ENCODE results near the gene ATP6V0C.
"Not testable (repeated sequence)": the region's sequence is repeated elsewhere in the genome, so short reads cannot be mapped to it uniquely, and the experiment has no call there.

DNA sequence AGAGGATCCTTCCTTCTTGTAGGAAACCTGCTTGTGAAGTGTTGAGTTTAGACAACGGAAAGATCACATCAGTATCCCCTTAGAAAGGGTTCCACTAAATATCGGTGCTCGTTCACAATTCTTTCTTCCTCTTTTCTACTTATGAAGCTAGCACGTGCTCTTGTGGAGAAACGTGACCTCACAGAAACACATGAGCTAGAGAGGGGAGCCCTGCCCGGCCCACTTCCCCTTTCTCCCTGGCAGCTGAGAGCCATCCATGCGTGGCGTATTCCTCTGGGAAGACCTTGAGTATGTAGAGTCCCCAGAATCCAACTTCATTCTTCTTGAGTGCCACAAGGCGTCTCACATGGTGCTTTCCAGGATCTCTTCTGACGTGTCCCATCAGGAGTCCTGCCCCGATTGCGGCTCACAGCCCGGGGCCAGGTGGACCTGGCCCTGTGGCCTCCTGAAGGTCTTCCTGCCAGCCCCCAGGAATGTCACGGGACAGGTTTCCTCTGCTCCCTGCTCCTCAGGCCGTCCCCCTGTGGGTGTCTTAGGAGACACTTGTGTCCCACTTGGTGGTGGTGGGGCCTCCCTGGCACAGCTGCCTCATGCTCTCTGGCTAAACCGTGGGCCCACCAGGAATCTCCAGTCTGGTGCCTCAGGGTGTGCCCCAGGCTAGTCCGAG lies 46.5 kb downstream of the ATP6V0C start:
- TF ChIP-seq, protein P1, sequence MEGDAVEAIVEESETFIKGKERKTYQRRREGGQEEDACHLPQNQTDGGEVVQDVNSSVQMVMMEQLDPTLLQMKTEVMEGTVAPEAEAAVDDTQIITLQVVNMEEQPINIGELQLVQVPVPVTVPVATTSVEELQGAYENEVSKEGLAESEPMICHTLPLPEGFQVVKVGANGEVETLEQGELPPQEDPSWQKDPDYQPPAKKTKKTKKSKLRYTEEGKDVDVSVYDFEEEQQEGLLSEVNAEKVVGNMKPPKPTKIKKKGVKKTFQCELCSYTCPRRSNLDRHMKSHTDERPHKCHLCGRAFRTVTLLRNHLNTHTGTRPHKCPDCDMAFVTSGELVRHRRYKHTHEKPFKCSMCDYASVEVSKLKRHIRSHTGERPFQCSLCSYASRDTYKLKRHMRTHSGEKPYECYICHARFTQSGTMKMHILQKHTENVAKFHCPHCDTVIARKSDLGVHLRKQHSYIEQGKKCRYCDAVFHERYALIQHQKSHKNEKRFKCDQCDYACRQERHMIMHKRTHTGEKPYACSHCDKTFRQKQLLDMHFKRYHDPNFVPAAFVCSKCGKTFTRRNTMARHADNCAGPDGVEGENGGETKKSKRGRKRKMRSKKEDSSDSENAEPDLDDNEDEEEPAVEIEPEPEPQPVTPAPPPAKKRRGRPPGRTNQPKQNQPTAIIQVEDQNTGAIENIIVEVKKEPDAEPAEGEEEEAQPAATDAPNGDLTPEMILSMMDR (IDR thresholded peaks at IDR 0.05), result not testable (repeated sequence)
- not testable (repeated sequence) for TF ChIP-seq EP300, POLR2A (IDR thresholded peaks at IDR 0.05)

Measured in ovary (tissue), 3 donors.